Measurements from ENCODE around the gene RWDD1.

RWDD1 gene

DNA sequence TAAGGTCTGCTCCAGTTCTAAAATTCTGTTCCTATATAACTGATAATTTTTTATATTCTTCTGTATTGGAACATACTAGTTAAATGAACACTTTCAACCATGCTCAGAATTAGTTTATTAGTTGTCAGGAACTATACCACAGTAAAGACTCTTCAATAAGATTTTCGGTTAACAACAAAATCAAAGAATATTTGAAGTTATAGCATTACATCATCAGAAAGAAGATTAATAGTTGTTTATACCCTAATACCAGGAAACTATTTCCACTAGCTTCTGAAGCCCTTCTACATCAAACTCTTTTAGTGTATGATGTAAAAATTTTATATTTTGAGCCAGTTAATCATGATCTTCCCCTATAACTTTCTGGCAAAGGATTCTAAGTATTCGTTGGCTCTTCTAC is 11.2 kb upstream of the RWDD1 start:
- H3K4me1 ChIP-seq (ENCODE audit: control insufficient read depth, insufficient read depth, low read length, unreplicated experiment), result peaks cover 53% of the 10 kb centered on the region
- no peak overlapping the region for H3K4me3 ChIP-seq (ENCODE audit: low read depth, low read length)
- no peak overlapping the region for H2AFZ ChIP-seq (ENCODE audit: low read length, unreplicated experiment)
- H3K27me3 ChIP-seq (ENCODE audit: insufficient read depth, low read length), result no peaks in the 10 kb centered on the region
- no peaks in the 10 kb centered on the region for H3K79me2 ChIP-seq (ENCODE audit: control insufficient read depth, insufficient read depth, low read length, unreplicated experiment)
- H3K27ac ChIP-seq (ENCODE audit: low read depth, low read length), result no peak overlapping the region
- no peaks in the 10 kb centered on the region for H3K36me3 ChIP-seq (ENCODE audit: insufficient read depth, low read length)

- peaks cover 43% of the 10 kb centered on the region for H3K4me1 ChIP-seq (ENCODE audit: control insufficient read depth, insufficient read depth, low read length, unreplicated experiment)
Measured at GRCh38 chr6:116561377-116562018, 9.8 kb upstream of the RWDD1 start.

DNA sequence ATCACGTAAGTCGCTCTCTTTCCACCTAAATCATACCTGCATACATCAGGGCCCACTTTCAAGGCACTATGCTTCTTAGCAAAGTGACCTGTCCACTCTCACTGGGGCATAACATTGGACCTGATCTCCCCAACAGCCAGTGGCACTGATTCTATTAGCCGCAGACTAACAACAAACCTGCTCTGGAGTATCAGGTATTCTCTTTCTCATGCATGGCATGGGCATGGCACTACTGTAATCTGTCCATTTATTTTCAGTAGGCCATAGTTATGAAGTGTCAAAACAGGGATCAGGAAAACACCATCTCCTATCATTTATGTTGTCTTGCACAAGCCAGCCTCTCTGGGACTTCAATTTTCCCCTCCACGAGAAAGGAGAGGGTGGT is 9.3 kb upstream of the RWDD1 start:
- Histone ChIP-seq H3K4me3 (ENCODE audit: low read depth, low read length) (no peak overlapping the region), H3K36me3 (ENCODE audit: insufficient read depth, low read length) (no peaks in the 10 kb centered on the region), H2AFZ (ENCODE audit: low read length, unreplicated experiment) (no peak overlapping the region)

More at GRCh38 chr6:116561377-116562018, 9.8 kb upstream of the RWDD1 start:
- Histone ChIP-seq H3K36me3 (ENCODE audit: insufficient read depth, low read length) (no peaks in the 10 kb centered on the region), H2AFZ (ENCODE audit: low read length, unreplicated experiment) (peak overlapping the region; percentile 68), H3K27ac (ENCODE audit: low read depth, low read length) (no peak overlapping the region), H3K79me2 (ENCODE audit: control insufficient read depth, insufficient read depth, low read length, unreplicated experiment) (no peaks in the 10 kb centered on the region), H3K4me3 (ENCODE audit: low read depth, low read length) (no peak overlapping the region; the same call in 1 of the 2 replicates), H3K27me3 (ENCODE audit: insufficient read depth, low read length) (no peaks in the 10 kb centered on the region)

GRCh38 chr6:116562614-116563013 is 8.7 kb upstream of the RWDD1 start:
- no peaks in the 10 kb centered on the region for H3K27me3 ChIP-seq (ENCODE audit: insufficient read depth, low read length)
- no peak overlapping the region for H2AFZ ChIP-seq (ENCODE audit: low read length, unreplicated experiment)
- peaks cover 33% of the 10 kb centered on the region for H3K4me1 ChIP-seq (ENCODE audit: control insufficient read depth, insufficient read depth, low read length, unreplicated experiment)
- H3K79me2 ChIP-seq (ENCODE audit: control insufficient read depth, insufficient read depth, low read length, unreplicated experiment), result no peaks in the 10 kb centered on the region
- H3K36me3 ChIP-seq (ENCODE audit: insufficient read depth, low read length), result no peaks in the 10 kb centered on the region
- H3K4me3 ChIP-seq (ENCODE audit: low read depth, low read length), result no peak overlapping the region
- H3K27ac ChIP-seq (ENCODE audit: low read depth, low read length), result no peak overlapping the region

More for the DNA sequence above, 9.3 kb upstream of the RWDD1 start:
- Histone ChIP-seq H3K4me1 (ENCODE audit: control insufficient read depth, insufficient read depth, low read length, unreplicated experiment) (peaks cover 39% of the 10 kb centered on the region), H3K27ac (ENCODE audit: low read depth, low read length) (no peak overlapping the region), H3K79me2 (ENCODE audit: control insufficient read depth, insufficient read depth, low read length, unreplicated experiment) (no peaks in the 10 kb centered on the region), H3K27me3 (ENCODE audit: insufficient read depth, low read length) (no peaks in the 10 kb centered on the region)

- Histone ChIP-seq H3K4me1 (ENCODE audit: control insufficient read depth, insufficient read depth, low read length, unreplicated experiment) (peaks cover 22% of the 10 kb centered on the region), H3K79me2 (ENCODE audit: control insufficient read depth, insufficient read depth, low read length, unreplicated experiment) (no peaks in the 10 kb centered on the region), H2AFZ (ENCODE audit: low read length, unreplicated experiment) (no peak overlapping the region), H3K4me3 (ENCODE audit: low read depth, low read length) (no peak overlapping the region), H3K36me3 (ENCODE audit: insufficient read depth, low read length) (no peaks in the 10 kb centered on the region), H3K27me3 (ENCODE audit: insufficient read depth, low read length) (no peaks in the 10 kb centered on the region), H3K27ac (ENCODE audit: low read depth, low read length) (no peak overlapping the region)
Measured at GRCh38 chr6:116563830-116564229, 7.5 kb upstream of the RWDD1 start.

DNA sequence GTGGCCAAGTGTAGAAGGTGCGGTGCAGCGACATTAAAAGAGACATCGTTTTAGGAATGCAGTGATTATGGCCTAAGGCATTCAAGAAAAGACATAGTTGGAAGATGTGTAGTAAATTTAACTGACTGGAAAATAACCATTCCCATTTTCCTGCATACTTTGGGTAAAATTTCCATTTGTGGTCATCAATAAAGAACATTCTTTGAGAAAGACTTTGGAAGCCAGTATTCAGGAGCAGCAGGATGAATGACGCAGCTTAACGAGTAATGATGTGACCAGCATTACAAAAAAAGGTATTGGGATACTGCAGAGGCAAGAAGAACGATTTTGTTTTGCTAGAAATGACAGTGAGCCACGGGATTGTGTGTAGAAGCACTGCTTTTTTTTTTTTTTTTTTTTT is 7.0 kb upstream of the RWDD1 start:
- peaks cover 20% of the 10 kb centered on the region for H3K4me1 ChIP-seq (ENCODE audit: control insufficient read depth, insufficient read depth, low read length, unreplicated experiment)
- no peaks in the 10 kb centered on the region for H3K36me3 ChIP-seq (ENCODE audit: insufficient read depth, low read length)
- H3K27me3 ChIP-seq (ENCODE audit: insufficient read depth, low read length), result no peaks in the 10 kb centered on the region
- H3K79me2 ChIP-seq (ENCODE audit: control insufficient read depth, insufficient read depth, low read length, unreplicated experiment), result no peaks in the 10 kb centered on the region
- no peak overlapping the region for H2AFZ ChIP-seq (ENCODE audit: low read length, unreplicated experiment)
- H3K27ac ChIP-seq (ENCODE audit: low read depth, low read length), result no peak overlapping the region
- H3K4me3 ChIP-seq (ENCODE audit: low read depth, low read length), result no peak overlapping the region

DNA sequence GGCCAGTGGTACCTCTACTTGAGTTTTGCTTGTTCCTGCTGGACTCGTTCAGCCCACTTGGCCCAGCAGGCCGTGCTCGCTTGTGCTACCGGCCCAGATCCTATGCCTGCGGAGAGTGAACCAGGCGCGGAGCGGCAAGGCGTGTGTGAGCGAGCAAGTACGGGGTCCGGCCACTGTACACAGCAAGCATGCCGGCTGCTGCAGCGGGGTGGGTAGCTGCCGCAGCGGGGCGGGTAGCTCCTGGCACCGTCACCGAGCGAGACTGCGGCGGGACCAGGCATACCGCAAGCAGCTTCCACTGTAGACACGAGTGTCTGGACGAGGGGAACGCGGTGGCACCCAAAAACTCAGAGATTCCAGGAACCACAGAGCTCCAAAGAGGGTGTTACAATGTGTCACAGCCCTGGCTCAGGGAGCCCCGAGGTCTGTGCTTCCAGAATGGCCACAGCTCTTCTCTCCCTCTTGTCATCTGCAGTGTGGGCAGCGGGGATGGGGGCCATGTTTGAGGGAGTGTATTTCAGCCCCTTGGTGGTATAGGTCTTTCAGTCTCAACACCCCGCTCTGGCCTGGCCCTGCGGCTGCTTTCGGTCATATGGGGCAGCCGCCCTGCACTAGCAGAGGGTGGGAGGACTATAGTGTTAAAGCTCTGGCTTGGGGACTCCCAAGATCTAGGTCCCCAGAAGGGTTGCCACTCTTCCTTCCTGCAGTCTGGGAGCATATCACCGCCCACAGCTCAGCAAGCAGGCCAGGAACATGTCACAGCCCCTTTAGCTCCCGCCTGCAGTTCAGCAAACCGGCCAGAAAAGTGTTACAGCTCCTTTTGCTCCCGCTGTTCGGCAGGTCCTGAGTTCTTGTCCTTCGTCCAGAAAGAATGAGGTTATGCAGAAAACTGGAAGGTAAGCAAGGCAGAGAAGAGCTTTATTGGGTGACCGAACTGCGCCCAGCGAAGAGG is 6.1 kb upstream of the RWDD1 start:
- Histone ChIP-seq H3K4me1 (ENCODE audit: control insufficient read depth, insufficient read depth, low read length, unreplicated experiment) (peaks cover 20% of the 10 kb centered on the region), H3K27ac (ENCODE audit: low read depth, low read length) (no peak overlapping the region), H3K36me3 (ENCODE audit: insufficient read depth, low read length) (no peaks in the 10 kb centered on the region), H3K27me3 (ENCODE audit: insufficient read depth, low read length) (no peaks in the 10 kb centered on the region), H3K79me2 (ENCODE audit: control insufficient read depth, insufficient read depth, low read length, unreplicated experiment) (peaks cover 3% of the 10 kb centered on the region), H3K4me3 (ENCODE audit: low read depth, low read length) (peak overlapping the region; percentile 52), H2AFZ (ENCODE audit: low read length, unreplicated experiment) (peak overlapping the region; percentile 15)

DNA sequence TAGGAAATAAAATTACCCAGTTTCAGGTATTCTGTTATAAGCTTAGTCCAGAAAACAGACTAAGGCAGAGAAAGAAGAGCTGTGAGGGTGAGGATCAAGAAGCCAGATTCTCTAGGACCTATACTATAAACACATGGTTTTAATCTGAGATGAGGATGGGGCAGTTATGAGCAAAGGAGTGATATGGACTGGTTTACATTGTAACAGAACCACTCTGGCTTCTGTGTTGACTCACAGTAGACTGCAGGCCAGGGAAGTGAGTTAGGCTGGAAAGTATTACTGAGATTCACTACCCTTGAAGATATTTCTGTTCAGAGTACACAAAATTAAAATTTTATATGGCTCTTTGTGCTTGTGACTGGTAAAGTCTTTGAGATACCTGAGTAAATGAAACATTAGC is 3.2 kb upstream of the RWDD1 start:
- Histone ChIP-seq H3K4me3 (ENCODE audit: low read depth, low read length) (no peak overlapping the region), H2AFZ (ENCODE audit: low read length, unreplicated experiment) (no peak overlapping the region), H3K36me3 (ENCODE audit: insufficient read depth, low read length) (no peaks in the 10 kb centered on the region), H3K27me3 (ENCODE audit: insufficient read depth, low read length) (no peaks in the 10 kb centered on the region), H3K27ac (ENCODE audit: low read depth, low read length) (no peak overlapping the region), H3K4me1 (ENCODE audit: control insufficient read depth, insufficient read depth, low read length, unreplicated experiment) (peaks cover 20% of the 10 kb centered on the region), H3K79me2 (ENCODE audit: control insufficient read depth, insufficient read depth, low read length, unreplicated experiment) (peaks cover 28% of the 10 kb centered on the region)

DNA sequence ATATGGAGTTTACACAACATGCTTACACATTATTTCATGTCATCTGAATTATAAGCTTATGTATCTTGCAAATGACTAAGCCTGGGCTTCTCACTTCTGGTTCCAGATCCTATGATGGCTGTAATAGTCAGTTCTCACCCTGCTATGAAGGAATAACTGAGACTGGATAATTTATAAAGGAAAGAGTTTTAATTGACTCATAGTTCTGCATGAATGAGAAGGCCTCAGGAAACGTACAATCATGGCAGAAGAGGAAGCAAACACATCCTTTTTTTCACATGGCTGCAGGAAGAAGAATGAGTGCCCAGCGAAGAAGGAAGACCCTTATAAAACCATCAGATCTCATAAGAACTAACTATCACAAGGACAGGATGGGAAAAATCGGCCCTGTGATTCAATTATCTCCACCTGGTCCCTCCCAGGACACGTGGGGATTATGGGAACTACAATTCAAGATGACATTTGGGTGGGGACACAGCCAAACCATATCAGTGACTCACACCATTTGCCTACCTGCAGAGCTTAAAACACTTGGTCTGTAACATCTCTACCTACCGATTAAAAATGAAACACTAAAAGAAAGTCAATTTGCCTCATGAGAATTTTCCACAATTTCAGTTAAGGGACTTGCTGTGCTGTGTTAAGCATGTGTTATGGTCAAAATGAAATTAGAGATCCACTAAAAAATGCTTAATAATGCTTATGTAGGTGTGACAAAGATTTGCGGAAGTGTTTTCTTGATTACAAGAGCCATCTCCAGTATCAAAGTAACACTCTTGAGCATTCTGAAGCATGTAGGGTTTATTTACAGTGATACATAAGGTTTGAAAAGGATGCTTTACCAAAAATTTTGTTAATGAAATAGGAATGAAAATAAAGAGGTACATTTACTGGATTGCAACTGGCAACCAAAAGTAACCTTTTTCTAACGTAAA is 2.2 kb upstream of the RWDD1 start:
- Histone ChIP-seq H3K27me3 (ENCODE audit: insufficient read depth, low read length) (no peaks in the 10 kb centered on the region), H2AFZ (ENCODE audit: low read length, unreplicated experiment) (no peak overlapping the region), H3K36me3 (ENCODE audit: insufficient read depth, low read length) (peaks cover 3% of the 10 kb centered on the region; the same call in 1 of the 2 replicates), H3K79me2 (ENCODE audit: control insufficient read depth, insufficient read depth, low read length, unreplicated experiment) (peaks cover 38% of the 10 kb centered on the region), H3K4me3 (ENCODE audit: low read depth, low read length) (peak overlapping the region; percentile 88; the same call in 1 of the 2 replicates), H3K4me1 (ENCODE audit: control insufficient read depth, insufficient read depth, low read length, unreplicated experiment) (peaks cover 24% of the 10 kb centered on the region), H3K27ac (ENCODE audit: low read depth, low read length) (no peak overlapping the region)

DNA sequence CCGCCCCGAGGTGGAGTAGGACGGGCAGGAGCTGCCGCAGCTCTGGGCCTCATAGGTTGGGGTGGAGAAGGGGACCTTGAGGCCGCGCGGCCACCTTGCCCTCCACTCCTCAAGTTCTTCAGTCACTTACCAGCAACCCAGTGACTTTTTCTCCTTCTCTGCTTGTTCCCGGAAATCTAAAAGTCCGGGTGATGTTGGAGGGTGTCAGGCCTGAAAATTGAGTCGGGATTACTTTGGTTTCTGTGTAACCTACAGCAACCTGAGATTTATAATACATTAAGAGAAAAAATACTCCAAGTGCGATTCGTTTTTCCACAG is 338 bp downstream of the RWDD1 start:
- peaks cover 59% of the 10 kb centered on the region for H3K79me2 ChIP-seq (ENCODE audit: control insufficient read depth, insufficient read depth, low read length, unreplicated experiment)

More for the DNA sequence above, 338 bp downstream of the RWDD1 start:
- Histone ChIP-seq H2AFZ (ENCODE audit: low read length, unreplicated experiment) (peak overlapping the region; percentile 92), H3K4me1 (ENCODE audit: control insufficient read depth, insufficient read depth, low read length, unreplicated experiment) (peaks cover 21% of the 10 kb centered on the region), H3K4me3 (ENCODE audit: low read depth, low read length) (peak overlapping the region; percentile 88), H3K27me3 (ENCODE audit: insufficient read depth, low read length) (no peaks in the 10 kb centered on the region), H3K27ac (ENCODE audit: low read depth, low read length) (peak overlapping the region; percentile 75), H3K36me3 (ENCODE audit: insufficient read depth, low read length) (peaks cover 15% of the 10 kb centered on the region)

Measured in ACC112 (cell line).